Esophagus muscularis mucosa (tissue), 4 donors: ENCODE data around the gene VAX1.

Source experiments
- CTCF ChIP-seq, 3 experiments: fragments of 200-600 bp in 2 of 3; fragments of 450-650 bp in 1 of 3; sonication (generic) in 2 of 3; IDR thresholded peaks; one replicate each; pipeline ENCODE4 v1.5.1; 2017 to 2019; ENCODE audit warnings: antibody characterized with exemption in 3 of 3, mild to moderate bottlenecking in 2 of 3, moderate library complexity in 1 of 3
- EP300 ChIP-seq: sonication (generic); formaldehyde crosslinking; IDR thresholded peaks from one replicate; pipeline ENCODE4 v1.6.1; 2017; ENCODE audit warnings: antibody characterized with exemption
- POLR2A ChIP-seq: fragments of 450-650 bp; IDR thresholded peaks from one replicate; pipeline ENCODE4 v1.6.1; 2017; ENCODE audit warnings: antibody characterized with exemption, moderate library complexity, mild to moderate bottlenecking, low read depth
- POLR2AphosphoS5 ChIP-seq, 2 donors: sonication (generic); formaldehyde crosslinking; IDR thresholded peaks; one replicate each; pipeline ENCODE4 v1.6.1; 2017; ENCODE audit warnings: antibody characterized with exemption in 2 of 2

DNA sequence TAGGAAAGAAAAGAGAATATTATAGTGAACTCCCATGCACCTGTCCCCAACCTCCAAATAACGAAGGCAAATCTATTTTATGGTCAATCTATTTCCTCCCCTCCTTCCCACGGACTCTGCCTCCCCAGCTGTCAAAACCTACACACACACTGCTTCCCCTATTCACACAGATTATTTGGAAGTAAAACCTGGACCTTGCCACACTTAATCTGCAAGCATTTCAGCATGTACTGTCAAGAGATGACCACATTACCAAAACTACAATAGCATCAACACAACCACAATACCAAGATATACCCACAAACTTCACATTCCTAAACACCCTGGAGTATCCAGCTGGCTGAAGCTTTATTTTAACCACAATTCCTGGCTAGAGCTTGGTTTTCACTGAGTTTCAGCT lies 31.4 kb upstream of the VAX1 start:
- TF ChIP-seq CTCF (IDR thresholded peaks at IDR 0.05) (no peak), POLR2AphosphoS5 (IDR thresholded peaks at IDR 0.05) (no peak), POLR2A (no peak), EP300 (no peak)
